Gastrocnemius medialis (tissue), 4 donors: ENCODE data around the gene LPIN1. TPM values are rescaled to one million over a fixed set of nuclear protein-coding genes. Genes with fewer than 3 reads are reported as not detected.

Source experiments
- ATAC-seq, 2 donors: fragments of 150-250 bp; one replicate each; pipeline ENCODE4 v1.9.1; 2016
- DNase-seq, 2 donors: peaks; one replicate each; pipeline ENCODE4 v3.0.0-alpha.2; 2019
- H3K27ac ChIP-seq, 4 donors: fragments of 200-600 bp; sonication (generic); 1 replicate in 1 of 4; 2 replicates in 3 of 4; pipeline ENCODE4 v1.5.1; 2016 to 2018; ENCODE audit warnings: mild to moderate bottlenecking in 2 of 4, moderate library complexity in 1 of 4
- H3K27me3 ChIP-seq, 3 donors: fragments of 200-600 bp; sonication (generic) in 2 of 3; 1 replicate in 1 of 3; 2 replicates in 2 of 3; pipeline versions ENCODE4 v1.5.1 to v1.6.0; 2016 to 2019; ENCODE audit warnings: mild to moderate bottlenecking in 1 of 3, moderate library complexity in 1 of 3
- H3K36me3 ChIP-seq, 2 donors: fragments of 200-600 bp; sonication (generic) in 1 of 2; one replicate each; pipeline ENCODE4 v1.5.1; 2017 to 2018
- H3K4me1 ChIP-seq, 2 donors: fragments of 200-600 bp; sonication (generic) in 1 of 2; one replicate each; pipeline ENCODE4 v1.5.1; 2016 to 2017; ENCODE audit warnings: mild to moderate bottlenecking in 2 of 2
- H3K4me3 ChIP-seq, 4 donors: fragments of 200-600 bp; sonication (generic) in 3 of 4; 1 replicate in 1 of 4; 2 replicates in 3 of 4; pipeline ENCODE4 v1.5.1; 2016 to 2019; ENCODE audit warnings: mild to moderate bottlenecking in 2 of 4
- H3K9me3 ChIP-seq, 3 donors: fragments of 200-600 bp; sonication (generic) in 2 of 3; 1 replicate in 1 of 3; 2 replicates in 2 of 3; pipeline ENCODE4 v1.5.1; 2016 to 2019
- CTCF ChIP-seq, 5 experiments: fragments of 450-650 bp in 3 of 5; fragments of 200-600 bp in 2 of 5; sonication (generic) in 2 of 5; IDR thresholded peaks in 4 of 5; conservative IDR thresholded peaks in 1 of 5; 1 replicate in 4 of 5; 2 replicates in 1 of 5; pipeline ENCODE4 v1.5.1; 2016 to 2019; ENCODE audit warnings: antibody characterized with exemption in 5 of 5, mild to moderate bottlenecking in 3 of 5, moderate library complexity in 3 of 5
- POLR2A ChIP-seq, 2 donors: fragments of 450-650 bp; IDR thresholded peaks; one replicate each; pipeline ENCODE4 v1.6.1; 2017; ENCODE audit warnings: antibody characterized with exemption in 2 of 2, mild to moderate bottlenecking in 2 of 2, moderate library complexity in 2 of 2
- in situ Hi-C, 4 donors: fragments of 200-750 bp; cut with MboI; loops; one replicate each; pipeline versions ENCODE4 v1.15.0 to v1.8.0; 2017; ENCODE audit warnings: low sequenced_read_pairs in 4 of 4
- intact Hi-C: fragments of 100-400 bp; cut with DNase I; formaldehyde crosslinking; loops from one replicate; pipeline ENCODE4 v1.15.1; 2023; ENCODE audit warnings: low total_unique reads
- total RNA-seq, 4 donors: library from RNA; depleted of rRNA; stranded (reverse); fragments of >200 nt; gene quantifications; one replicate each; pipeline versions ENCODE4 v1.1.0 to v1.2.3, GENCODE V29; 2016

The LPIN1 gene
- total RNA-seq, 4 donors from 2014 or later: 292 to 606 (median 472) TPM

- in situ Hi-C loops: loop anchor here (10.0 to 25.0 kb wide), 3 partner anchors 596 to 1139 kb away; partner anchors contain the start of gene TRIB2 (in 2 of the 4)
- H3K4me1 ChIP-seq: peaks cover 5 to 6% of the 10 kb centered on the region in 2 donors
- no peak overlapping the region for H3K27ac ChIP-seq
- intact Hi-C loops: loop anchor here (10.0 kb wide), 1 partner anchor 1069 kb away; no protein-coding TSS in a partner anchor
- H3K27me3 ChIP-seq: no peaks in the 10 kb centered on the region
- TF ChIP-seq CTCF (IDR thresholded peaks at IDR 0.05 in 4 of 5, conservative IDR thresholded peaks at IDR 0.05 in 1 of 5): no peak
- TF ChIP-seq POLR2A (IDR thresholded peaks at IDR 0.05): no peak
- no peak overlapping the region for H3K4me3 ChIP-seq
- no peak for DNase-seq
- H3K36me3 ChIP-seq: no peaks in the 10 kb centered on the region
- no peaks in the 10 kb centered on the region for H3K9me3 ChIP-seq
- no peak for ATAC-seq
Measured at GRCh38 chr2:11865805-11866204, 119.4 kb downstream of the LPIN1 start.

- Histone ChIP-seq H3K9me3 (no peaks in the 10 kb centered on the region), H3K27me3 (no peaks in the 10 kb centered on the region), H3K4me3 (no peak overlapping the region), H3K4me1 (peaks cover 5 to 6% of the 10 kb centered on the region in 2 donors), H3K36me3 (no peaks in the 10 kb centered on the region), H3K27ac (no peak overlapping the region)
- intact Hi-C loops (loop anchor here (1.0 to 10.0 kb wide), 2 partner anchors 1068 to 1137 kb away; no protein-coding TSS in a partner anchor), in situ Hi-C loops (loop anchor here (10.0 to 25.0 kb wide), 3 partner anchors 596 to 1138 kb away; partner anchors contain the start of gene TRIB2 (in 2 of the 4))
- TF ChIP-seq CTCF (IDR thresholded peaks at IDR 0.05 in 4 of 5, conservative IDR thresholded peaks at IDR 0.05 in 1 of 5): no peak
- TF ChIP-seq POLR2A (IDR thresholded peaks at IDR 0.05): no peak
- DNase-seq (no peak), ATAC-seq (no peak)
Measured at GRCh38 chr2:11866358-11867335, 120.2 kb downstream of the LPIN1 start.

- Histone ChIP-seq H3K36me3 (no peaks in the 10 kb centered on the region), H3K27me3 (no peaks in the 10 kb centered on the region), H3K27ac (no peak overlapping the region), H3K4me1 (peaks cover 5 to 6% of the 10 kb centered on the region in 2 donors), H3K4me3 (no peak overlapping the region), H3K9me3 (no peaks in the 10 kb centered on the region)
- TF ChIP-seq CTCF (IDR thresholded peaks at IDR 0.05 in 4 of 5, conservative IDR thresholded peaks at IDR 0.05 in 1 of 5): no peak
- no peak for TF ChIP-seq POLR2A (IDR thresholded peaks at IDR 0.05)
- no peak for ATAC-seq
- in situ Hi-C loops (loop anchor here (10.0 to 25.0 kb wide), 3 partner anchors 594 to 1137 kb away; partner anchors contain the start of gene TRIB2 (in 2 of the 4)), intact Hi-C loops (loop anchor here (1.0 to 10.0 kb wide), 2 partner anchors 1067 to 1135 kb away; no protein-coding TSS in a partner anchor)
- no peak for DNase-seq
Measured at GRCh38 chr2:11867926-11868325, 121.5 kb downstream of the LPIN1 start.

GRCh38 chr2:11869391-11869991 lies 123.1 kb downstream of the LPIN1 start:
- Histone ChIP-seq H3K36me3 (no peaks in the 10 kb centered on the region), H3K27me3 (no peaks in the 10 kb centered on the region), H3K4me3 (no peak overlapping the region), H3K9me3 (no peaks in the 10 kb centered on the region), H3K27ac (no peak overlapping the region), H3K4me1 (no peaks in the 10 kb centered on the region)
- intact Hi-C loops: loop anchor here (10.0 kb wide), 1 partner anchor 1065 kb away; no protein-coding TSS in a partner anchor
- in situ Hi-C loops: loop anchor here (10.0 to 25.0 kb wide), 3 partner anchors 593 to 1135 kb away; partner anchors contain the start of gene TRIB2 (in 2 of the 4)
- DNase-seq (no peak), ATAC-seq (no peak)
- TF ChIP-seq CTCF (IDR thresholded peaks at IDR 0.05 in 4 of 5, conservative IDR thresholded peaks at IDR 0.05 in 1 of 5): no peak
- no peak for TF ChIP-seq POLR2A (IDR thresholded peaks at IDR 0.05)
